ENCODE data around the gene AHDC1.

Gene AHDC1

DNA sequence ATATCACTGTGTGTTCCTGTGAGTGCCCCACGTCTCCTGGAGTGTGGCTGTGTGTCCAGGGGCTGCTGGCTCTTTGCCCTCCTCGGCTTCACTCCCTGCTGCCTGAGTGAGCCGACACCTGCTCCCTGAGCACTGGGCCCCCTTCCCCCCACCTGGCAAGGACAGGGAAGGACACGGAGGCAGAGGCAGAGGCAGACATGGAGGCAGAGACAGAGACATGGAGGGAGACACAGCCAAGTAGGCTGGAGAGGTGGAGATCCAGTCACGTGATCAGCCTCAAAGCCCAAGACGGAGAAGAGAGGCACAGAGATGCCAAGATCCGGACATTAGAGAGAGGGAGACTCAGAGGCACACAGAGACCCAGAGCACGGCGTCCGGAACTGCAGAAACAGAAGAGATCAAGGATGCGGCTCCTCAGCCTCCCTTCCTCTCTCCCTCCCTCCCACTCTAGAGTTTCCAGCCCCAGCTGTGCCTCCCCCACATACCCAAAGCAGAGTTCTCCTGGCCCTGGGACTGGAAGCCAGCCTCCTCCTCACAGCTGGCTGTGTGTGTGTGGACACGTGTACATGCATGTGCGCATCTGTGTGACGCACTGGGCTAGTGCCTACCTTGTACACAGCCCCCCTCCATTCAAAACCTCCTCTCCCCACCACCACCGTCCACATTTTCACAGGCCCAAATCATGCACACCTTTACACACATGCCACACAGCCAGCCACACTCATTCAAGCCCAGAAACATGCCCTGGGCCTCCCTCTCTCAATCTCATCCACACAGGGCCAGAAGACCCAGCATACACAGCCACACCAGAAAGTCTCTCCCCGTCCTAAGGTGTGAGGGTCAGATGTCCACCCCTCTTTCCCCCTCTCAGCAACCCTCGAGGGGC lies 74.9 kb downstream of the AHDC1 start:
- ATAC-seq (ENCODE audit: insufficient read depth, low read depth) = no peak
- no peak overlapping the region for H3K27ac ChIP-seq (ENCODE audit: low read length)

GRCh38 chr1:27527890-27528817 lies 75.8 kb downstream of the AHDC1 start:
- TF ChIP-seq CTCF (IDR thresholded peaks at IDR 0.05; ENCODE audit: borderline replicate concordance, extremely low read depth, low read length, poor library complexity, severe bottlenecking) (no peak), EZH2 (IDR thresholded peaks at IDR 0.05; ENCODE audit: borderline replicate concordance, low read depth, low read length, severe bottlenecking) (no peak)
- Histone ChIP-seq H3K9ac (ENCODE audit: low read depth, low read length) (no peak overlapping the region), H3K27ac (ENCODE audit: low read length) (no peak overlapping the region), H3K4me2 (ENCODE audit: insufficient read depth, low read length) (no peak overlapping the region), H3K4me3 (ENCODE audit: low read depth in 1 of 2, low read length in 2 of 2) (no peak overlapping the region), H3K4me1 (ENCODE audit: insufficient read depth, low read length) (peaks cover 16% of the 10 kb centered on the region), H2AFZ (ENCODE audit: low read depth, low read length) (no peak overlapping the region), H3K9me3 (ENCODE audit: insufficient read depth, low read length, severe bottlenecking) (no peaks in the 10 kb centered on the region), H3K36me3 (ENCODE audit: insufficient read depth, low read length) (peaks cover 7% of the 10 kb centered on the region), H3K27me3 (ENCODE audit: insufficient read depth, low read length, poor library complexity) (no peaks in the 10 kb centered on the region), H3K79me2 (ENCODE audit: insufficient read depth, low read length) (no peaks in the 10 kb centered on the region), H4K20me1 (ENCODE audit: insufficient read depth, low read length) (no peaks in the 10 kb centered on the region; the same call in 1 of the 2 replicates)
- no peak for DNase-seq
- no peak for ATAC-seq (ENCODE audit: insufficient read depth, low read depth)

More for the DNA sequence above, 74.9 kb downstream of the AHDC1 start:
- H3K9me3 ChIP-seq (ENCODE audit: insufficient read depth, low read length, severe bottlenecking) = no peaks in the 10 kb centered on the region
- H3K27me3 ChIP-seq (ENCODE audit: insufficient read depth, low read length, poor library complexity) = no peaks in the 10 kb centered on the region
- H3K9ac ChIP-seq (ENCODE audit: low read depth, low read length) = no peak overlapping the region
- no peaks in the 10 kb centered on the region; the same call in 1 of the 2 replicates for H4K20me1 ChIP-seq (ENCODE audit: insufficient read depth, low read length)
- no peak for TF ChIP-seq EZH2 (IDR thresholded peaks at IDR 0.05; ENCODE audit: borderline replicate concordance, low read depth, low read length, severe bottlenecking)
- no peak for TF ChIP-seq CTCF (IDR thresholded peaks at IDR 0.05; ENCODE audit: borderline replicate concordance, extremely low read depth, low read length, poor library complexity, severe bottlenecking)
- no peak overlapping the region for H3K4me2 ChIP-seq (ENCODE audit: insufficient read depth, low read length)
- no peak overlapping the region for H3K4me3 ChIP-seq (ENCODE audit: low read depth in 1 of 2, low read length in 2 of 2)
- H3K4me1 ChIP-seq (ENCODE audit: insufficient read depth, low read length) = peaks cover 16% of the 10 kb centered on the region
- no peak for DNase-seq
- no peaks in the 10 kb centered on the region for H3K79me2 ChIP-seq (ENCODE audit: insufficient read depth, low read length)
- peaks cover 16% of the 10 kb centered on the region for H3K36me3 ChIP-seq (ENCODE audit: insufficient read depth, low read length)
- H2AFZ ChIP-seq (ENCODE audit: low read depth, low read length) = no peak overlapping the region

DNA sequence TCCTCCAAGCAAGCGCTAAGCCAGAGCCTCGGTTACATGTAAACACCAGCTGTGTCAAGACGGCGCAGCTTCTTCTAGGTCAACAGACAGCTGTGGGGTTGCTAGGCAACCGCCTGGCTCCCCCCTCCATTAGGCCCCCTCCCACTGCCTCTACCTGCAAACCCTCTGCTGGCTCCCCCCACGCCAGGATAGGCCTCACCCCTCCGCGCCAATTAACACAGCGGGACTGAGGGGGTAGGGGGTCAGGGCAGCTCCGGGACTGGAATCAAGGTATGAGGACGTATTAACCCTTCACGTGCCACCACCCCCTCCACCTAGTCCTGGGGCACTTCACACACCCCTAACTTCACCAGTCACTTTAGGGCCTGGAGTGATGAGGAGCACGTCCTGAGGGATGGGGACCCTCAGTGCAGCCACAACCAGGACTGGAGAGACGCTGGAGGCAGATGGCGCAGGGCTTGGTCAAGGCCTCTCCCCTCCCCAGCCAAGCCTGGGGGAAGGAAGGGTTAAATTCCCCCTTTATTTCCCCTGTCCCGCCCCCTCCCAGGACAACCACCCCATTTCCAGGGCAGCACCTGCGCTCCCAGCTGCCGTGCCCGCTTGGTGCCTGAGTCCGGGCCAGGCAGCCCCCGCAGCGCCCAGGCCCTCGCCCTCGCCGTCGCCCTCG lies 76.6 kb downstream of the AHDC1 start:
- no peak overlapping the region for H2AFZ ChIP-seq (ENCODE audit: low read depth, low read length)
- H3K4me2 ChIP-seq (ENCODE audit: insufficient read depth, low read length) = no peak overlapping the region
- no peak overlapping the region for H3K27ac ChIP-seq (ENCODE audit: low read length)
- H3K9ac ChIP-seq (ENCODE audit: low read depth, low read length) = no peak overlapping the region
- no peaks in the 10 kb centered on the region for H4K20me1 ChIP-seq (ENCODE audit: insufficient read depth, low read length)
- H3K4me1 ChIP-seq (ENCODE audit: insufficient read depth, low read length) = peaks cover 16% of the 10 kb centered on the region
- no peaks in the 10 kb centered on the region for H3K36me3 ChIP-seq (ENCODE audit: insufficient read depth, low read length)
- DNase-seq (peak; percentile 49), ATAC-seq (ENCODE audit: insufficient read depth, low read depth) (peak; percentile 15; the same call in 1 of the 3 replicates)
- no peaks in the 10 kb centered on the region for H3K79me2 ChIP-seq (ENCODE audit: insufficient read depth, low read length)
- no peak overlapping the region for H3K4me3 ChIP-seq (ENCODE audit: low read depth in 1 of 2, low read length in 2 of 2)
- no peaks in the 10 kb centered on the region for H3K27me3 ChIP-seq (ENCODE audit: insufficient read depth, low read length, poor library complexity)
- TF ChIP-seq EZH2 (IDR thresholded peaks at IDR 0.05; ENCODE audit: borderline replicate concordance, low read depth, low read length, severe bottlenecking) (no peak), CTCF (IDR thresholded peaks at IDR 0.05; ENCODE audit: borderline replicate concordance, extremely low read depth, low read length, poor library complexity, severe bottlenecking) (no peak)
- no peaks in the 10 kb centered on the region for H3K9me3 ChIP-seq (ENCODE audit: insufficient read depth, low read length, severe bottlenecking)
